Activated CD4-positive, alpha-beta memory T cell treated with anti-CD3 and anti-CD28 coated beads, Interleukin-2, amount 10 ng/mL, durations not matched to agents 7 days and 5 days (primary cell): ENCODE data around the gene STK25. TPM values are rescaled to one million over a fixed set of nuclear protein-coding genes. Genes with fewer than 3 reads are reported as not detected.

ENCODE experiments used
- CTCF ChIA-PET: fragments of 350-600 bp; sonication (Branson Sonifier 250); formaldehyde crosslinking; loops from one replicate; lab custom pipeline; 2021; ENCODE audit warnings: antibody characterized with exemption, inconsistent platforms; lab: Charles Lee
- POLR2A ChIA-PET: fragments of 350-600 bp; sonication (Branson Sonifier 250); formaldehyde crosslinking; loops from one replicate; lab custom pipeline; 2021; ENCODE audit warnings: antibody characterized with exemption; lab: Charles Lee
- DNase-seq: peaks from one replicate; pipeline ENCODE4 v3.0.0-alpha.2; 2020
- H3K27ac Mint-ChIP-seq: one replicate; pipeline ENCODE4 v1.8.0; 2021; ENCODE audit warnings: mild to moderate bottlenecking, mixed read lengths
- H3K27me3 Mint-ChIP-seq: one replicate; pipeline ENCODE4 v1.8.0; 2021; ENCODE audit warnings: mixed read lengths
- H3K36me3 Mint-ChIP-seq: one replicate; pipeline ENCODE4 v1.8.0; 2021; ENCODE audit warnings: low read depth, mixed read lengths
- H3K4me1 Mint-ChIP-seq: one replicate; pipeline ENCODE4 v1.8.0; 2021; ENCODE audit warnings: mixed read lengths
- H3K4me3 Mint-ChIP-seq: one replicate; pipeline ENCODE4 v1.8.0; 2021; ENCODE audit warnings: mild to moderate bottlenecking, mixed read lengths
- H3K9me3 Mint-ChIP-seq: one replicate; pipeline ENCODE4 v1.8.0; 2021; ENCODE audit warnings: mixed read lengths
- total RNA-seq, 2 experiments: library from RNA; stranded (reverse); gene quantifications; one replicate each; pipeline ENCODE4 v1.2.3, GENCODE V29; 2021

The STK25 gene
- total RNA-seq, 2 experiments from 2014 or later: 98.8 to 108 TPM

GRCh38 chr2:241473399-241473798 lies 35.0 kb downstream of the STK25 start:
- Mint-ChIP-seq H3K4me3 (no peak overlapping the region), H3K27me3 (peaks cover 12% of the 10 kb centered on the region), H3K9me3 (no peaks in the 10 kb centered on the region), H3K27ac (no peak overlapping the region), H3K36me3 (no peaks in the 10 kb centered on the region), H3K4me1 (no peaks in the 10 kb centered on the region)
- DNase-seq: no peak
- CTCF ChIA-PET: no interaction called here
- POLR2A ChIA-PET: no interaction called here

- H3K9me3 Mint-ChIP-seq: no peaks in the 10 kb centered on the region
- H3K27ac Mint-ChIP-seq: no peak overlapping the region
- no peaks in the 10 kb centered on the region for H3K4me1 Mint-ChIP-seq
- DNase-seq: no peak
- ChIA-PET CTCF (no interaction called here), POLR2A (no interaction called here)
- peaks cover 15% of the 10 kb centered on the region for H3K27me3 Mint-ChIP-seq
- no peaks in the 10 kb centered on the region for H3K36me3 Mint-ChIP-seq
- no peak overlapping the region for H3K4me3 Mint-ChIP-seq
Measured at GRCh38 chr2:241469746-241470145, 38.6 kb downstream of the STK25 start.

- no peak for DNase-seq
- no peaks in the 10 kb centered on the region for H3K36me3 Mint-ChIP-seq
- no peaks in the 10 kb centered on the region for H3K9me3 Mint-ChIP-seq
- CTCF ChIA-PET: no interaction called here
- H3K4me1 Mint-ChIP-seq: no peaks in the 10 kb centered on the region
- no peak overlapping the region for H3K4me3 Mint-ChIP-seq
- H3K27ac Mint-ChIP-seq: no peak overlapping the region
- POLR2A ChIA-PET: no interaction called here
- peaks cover 14% of the 10 kb centered on the region for H3K27me3 Mint-ChIP-seq
Measured at GRCh38 chr2:241468476-241468781, 40.0 kb downstream of the STK25 start.

GRCh38 chr2:241467777-241468475 lies 40.5 kb downstream of the STK25 start:
- Mint-ChIP-seq H3K27ac (no peak overlapping the region), H3K4me3 (no peak overlapping the region), H3K4me1 (no peaks in the 10 kb centered on the region), H3K27me3 (peaks cover 10% of the 10 kb centered on the region), H3K9me3 (no peaks in the 10 kb centered on the region), H3K36me3 (no peaks in the 10 kb centered on the region)
- POLR2A ChIA-PET: no interaction called here
- no peak for DNase-seq
- CTCF ChIA-PET: interaction anchor here (0.7 kb wide), 1 partner anchor 191 kb away, joined by 5 read pairs; no protein-coding TSS in a partner anchor

- H3K4me3 Mint-ChIP-seq: no peak overlapping the region
- POLR2A ChIA-PET: no interaction called here
Measured at GRCh38 chr2:241466230-241466629, 42.2 kb downstream of the STK25 start.

GRCh38 chr2:241465543-241465942 lies 42.8 kb downstream of the STK25 start:
- Mint-ChIP-seq H3K4me1 (no peaks in the 10 kb centered on the region), H3K36me3 (no peaks in the 10 kb centered on the region), H3K27me3 (peaks cover 3% of the 10 kb centered on the region), H3K4me3 (no peak overlapping the region), H3K27ac (no peak overlapping the region), H3K9me3 (no peaks in the 10 kb centered on the region)
- CTCF ChIA-PET: no interaction called here
- DNase-seq: no peak
- POLR2A ChIA-PET: no interaction called here

More at GRCh38 chr2:241466230-241466629, 42.2 kb downstream of the STK25 start:
- H3K27ac Mint-ChIP-seq: no peak overlapping the region
- no peak for DNase-seq
- no peaks in the 10 kb centered on the region for H3K36me3 Mint-ChIP-seq
- CTCF ChIA-PET: no interaction called here
- peaks cover 3% of the 10 kb centered on the region for H3K27me3 Mint-ChIP-seq
- no peaks in the 10 kb centered on the region for H3K9me3 Mint-ChIP-seq
- H3K4me1 Mint-ChIP-seq: no peaks in the 10 kb centered on the region

- Mint-ChIP-seq H3K4me3 (no peak overlapping the region), H3K9me3 (no peaks in the 10 kb centered on the region), H3K27ac (no peak overlapping the region), H3K4me1 (no peaks in the 10 kb centered on the region), H3K27me3 (peaks cover 3% of the 10 kb centered on the region), H3K36me3 (no peaks in the 10 kb centered on the region)
- ChIA-PET POLR2A (no interaction called here), CTCF (no interaction called here)
- no peak for DNase-seq
Measured at GRCh38 chr2:241463276-241464135, 44.9 kb downstream of the STK25 start.

GRCh38 chr2:241461693-241462677 lies 46.4 kb downstream of the STK25 start:
- CTCF ChIA-PET: no interaction called here
- H3K27me3 Mint-ChIP-seq: peaks cover 3% of the 10 kb centered on the region

GRCh38 chr2:241460631-241461030 lies 47.8 kb downstream of the STK25 start:
- Mint-ChIP-seq H3K27me3 (peaks cover 9% of the 10 kb centered on the region), H3K4me3 (no peak overlapping the region), H3K4me1 (no peaks in the 10 kb centered on the region), H3K27ac (no peak overlapping the region), H3K9me3 (no peaks in the 10 kb centered on the region), H3K36me3 (no peaks in the 10 kb centered on the region)
- no peak for DNase-seq
- ChIA-PET POLR2A (no interaction called here), CTCF (no interaction called here)

More at GRCh38 chr2:241461693-241462677, 46.4 kb downstream of the STK25 start:
- Mint-ChIP-seq H3K4me3 (no peak overlapping the region), H3K36me3 (no peaks in the 10 kb centered on the region), H3K9me3 (no peaks in the 10 kb centered on the region), H3K4me1 (no peaks in the 10 kb centered on the region), H3K27ac (no peak overlapping the region)
- DNase-seq: no peak
- POLR2A ChIA-PET: interaction anchor here (0.9 kb wide), 1 partner anchor 30 kb away, joined by 3 read pairs; no protein-coding TSS in a partner anchor

GRCh38 chr2:241459520-241459919 lies 48.9 kb downstream of the STK25 start:
- H3K4me3 Mint-ChIP-seq: no peak overlapping the region

GRCh38 chr2:241458687-241459086 lies 49.7 kb downstream of the STK25 start:
- no peak for DNase-seq
- POLR2A ChIA-PET: no interaction called here
- no peak overlapping the region for H3K27ac Mint-ChIP-seq
- no peak overlapping the region for H3K4me3 Mint-ChIP-seq
- peaks cover 7% of the 10 kb centered on the region for H3K27me3 Mint-ChIP-seq
- H3K9me3 Mint-ChIP-seq: no peaks in the 10 kb centered on the region
- H3K36me3 Mint-ChIP-seq: no peaks in the 10 kb centered on the region
- no peaks in the 10 kb centered on the region for H3K4me1 Mint-ChIP-seq
- CTCF ChIA-PET: no interaction called here

More at GRCh38 chr2:241459520-241459919, 48.9 kb downstream of the STK25 start:
- H3K27me3 Mint-ChIP-seq: peaks cover 6% of the 10 kb centered on the region
- no peaks in the 10 kb centered on the region for H3K9me3 Mint-ChIP-seq
- H3K36me3 Mint-ChIP-seq: no peaks in the 10 kb centered on the region
- ChIA-PET POLR2A (no interaction called here), CTCF (no interaction called here)
- H3K4me1 Mint-ChIP-seq: no peaks in the 10 kb centered on the region
- no peak overlapping the region for H3K27ac Mint-ChIP-seq
- no peak for DNase-seq

- Mint-ChIP-seq H3K9me3 (no peaks in the 10 kb centered on the region), H3K4me1 (no peaks in the 10 kb centered on the region), H3K27me3 (peaks cover 11% of the 10 kb centered on the region)
Measured at GRCh38 chr2:241456546-241456945, 51.8 kb downstream of the STK25 start.

More at GRCh38 chr2:241456546-241456945, 51.8 kb downstream of the STK25 start:
- H3K4me3 Mint-ChIP-seq: no peak overlapping the region
- no peaks in the 10 kb centered on the region for H3K36me3 Mint-ChIP-seq
- ChIA-PET POLR2A (no interaction called here), CTCF (no interaction called here)
- H3K27ac Mint-ChIP-seq: no peak overlapping the region
- DNase-seq: no peak
